Stomach smooth muscle (tissue), 2 donors: ENCODE measurements around the gene BARD1.

ENCODE experiments used
- H3K27ac ChIP-seq: one replicate; pipeline ENCODE4 v1.7.0; 2013; ENCODE audit warnings: mild to moderate bottlenecking, low read length, inconsistent platforms
- H3K27me3 ChIP-seq, 2 donors: one replicate each; pipeline ENCODE4 v1.7.0; 2013; ENCODE audit warnings: low read length in 2 of 2; ENCODE audit not compliant: insufficient read depth in 2 of 2, control insufficient read depth in 1 of 2
- H3K36me3 ChIP-seq, 2 donors: one replicate each; pipeline ENCODE4 v1.7.0; 2013; ENCODE audit warnings: low read length in 2 of 2; ENCODE audit not compliant: control insufficient read depth in 2 of 2, insufficient read depth in 2 of 2
- H3K4me1 ChIP-seq: one replicate; pipeline ENCODE4 v1.7.0; 2013; ENCODE audit warnings: low read length; ENCODE audit not compliant: control insufficient read depth, insufficient read depth
- H3K4me3 ChIP-seq, 2 donors: one replicate each; pipeline ENCODE4 v1.7.0; 2013; ENCODE audit warnings: low read length in 2 of 2
- H3K9ac ChIP-seq, 2 donors: one replicate each; pipeline ENCODE4 v1.7.0; 2013; ENCODE audit warnings: low read length in 2 of 2, mild to moderate bottlenecking in 1 of 2
- H3K9me3 ChIP-seq, 2 donors: one replicate each; pipeline ENCODE4 v1.7.0; 2013; ENCODE audit warnings: low read length in 2 of 2; ENCODE audit not compliant: control insufficient read depth in 2 of 2
- donor health status: healthy.
- donor health status: Pancreatic carcinoma.

The BARD1 gene

GRCh38 chr2:214676421-214677089 is 132.9 kb downstream of the BARD1 start:
- Histone ChIP-seq H3K4me3 (no peak overlapping the region), H3K9ac (no peak overlapping the region), H3K36me3 (no peaks in the 10 kb centered on the region), H3K27ac (no peak overlapping the region), H3K9me3 (peaks cover 2 to 3% of the 10 kb centered on the region in 2 donors), H3K27me3 (no peaks in the 10 kb centered on the region), H3K4me1 (no peaks in the 10 kb centered on the region)
